Stimulated activated CD4-positive, alpha-beta T cell treated with anti-CD3 and anti-CD28 coated beads, Interleukin-12 subunit alpha, Interleukin-12 subunit beta, amount 100 ng/mL, for 24 hours (primary cell): ENCODE results near the gene CFAP300.

Experiments
- DNase-seq, 2 experiments: peaks; one replicate each; pipeline ENCODE4 v3.0.0-alpha.2; 2020; ENCODE audit warnings: low read depth in 2 of 2

The CFAP300 gene

DNA sequence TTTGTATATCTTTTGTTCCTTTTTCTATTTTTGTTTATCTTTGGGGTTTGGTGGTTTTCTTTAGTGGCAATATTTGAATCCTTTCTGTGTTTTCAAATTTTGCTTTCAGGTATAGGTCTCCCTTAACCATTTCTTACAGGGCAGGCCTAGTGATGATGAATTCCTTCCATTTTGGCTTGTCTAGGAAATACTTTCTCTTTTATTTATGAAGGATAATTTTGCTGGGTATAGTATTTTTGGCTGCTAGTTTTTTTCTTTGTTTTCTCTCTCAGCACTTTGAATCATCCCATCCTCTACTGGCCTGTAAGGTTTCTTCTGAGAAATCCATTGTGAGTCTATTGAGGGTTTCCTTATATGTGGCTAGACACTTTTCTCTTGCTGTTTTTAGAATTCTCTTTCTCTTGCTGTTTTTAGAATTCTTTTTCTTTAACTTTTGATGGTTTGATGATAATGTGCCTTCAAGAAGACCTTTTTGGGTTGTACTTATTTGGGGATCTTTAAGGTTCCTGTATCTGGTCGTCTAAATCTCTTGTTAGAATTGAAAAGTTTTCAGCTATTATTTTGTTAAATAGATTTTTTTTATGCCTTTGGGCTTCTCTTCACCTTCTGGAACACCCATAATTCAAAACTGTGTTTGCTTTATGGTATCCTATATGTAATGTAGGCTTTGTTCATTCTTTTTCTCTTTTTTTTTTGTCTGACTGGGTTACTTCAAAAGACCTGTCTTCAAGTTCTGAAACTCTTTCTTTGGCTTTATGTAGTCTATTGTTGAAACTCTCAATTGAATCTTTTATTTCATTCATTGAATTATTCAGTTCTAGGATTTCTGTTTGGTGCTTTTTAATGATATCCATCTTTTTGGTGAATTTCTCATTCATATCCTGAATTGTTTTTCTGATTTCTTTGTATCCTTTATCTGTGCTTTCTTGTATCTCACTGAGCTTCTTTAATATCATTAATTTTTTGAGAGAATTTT lies 24.5 kb downstream of the CFAP300 start:
- DNase-seq = no peak

DNA sequence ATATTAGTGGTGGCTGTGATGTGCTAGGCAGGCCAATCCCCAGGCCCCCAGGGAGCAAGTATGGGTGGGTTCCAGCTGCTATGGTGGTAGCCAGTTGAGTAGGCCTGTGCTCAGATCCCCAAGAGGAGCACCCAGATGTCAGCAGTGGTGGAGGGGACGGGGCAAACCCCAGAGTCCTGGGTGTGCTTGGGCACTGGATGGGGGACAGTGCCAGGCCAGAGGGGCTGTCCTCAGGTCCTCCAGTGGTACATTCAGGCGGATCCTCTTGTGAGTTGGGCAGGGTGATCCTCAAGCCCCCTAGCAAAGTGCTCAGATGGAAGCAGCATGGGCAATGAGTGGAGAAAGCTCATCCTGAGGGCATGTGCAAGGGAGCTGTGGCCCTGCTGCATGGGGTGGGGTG lies 26.0 kb downstream of the CFAP300 start:
- no peak for DNase-seq

DNA sequence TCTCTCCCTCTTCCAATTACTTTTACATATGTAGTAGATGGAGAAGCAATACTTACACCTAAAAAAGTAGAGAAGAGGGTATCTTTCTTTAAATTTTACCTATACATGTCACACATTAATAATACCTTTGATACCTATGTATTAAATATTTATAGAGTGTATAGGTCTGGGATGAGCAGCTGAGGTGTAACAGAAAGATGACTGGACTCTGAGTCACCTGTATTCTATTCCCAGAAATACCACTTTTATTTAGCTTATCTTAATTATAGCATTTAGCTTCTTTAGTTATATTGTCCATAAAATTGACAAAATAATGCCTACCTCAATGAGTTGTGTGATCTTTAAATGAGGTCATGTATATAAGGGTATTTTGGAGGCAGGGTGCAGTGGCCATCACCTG lies 32.4 kb downstream of the CFAP300 start:
- DNase-seq = no peak

DNA sequence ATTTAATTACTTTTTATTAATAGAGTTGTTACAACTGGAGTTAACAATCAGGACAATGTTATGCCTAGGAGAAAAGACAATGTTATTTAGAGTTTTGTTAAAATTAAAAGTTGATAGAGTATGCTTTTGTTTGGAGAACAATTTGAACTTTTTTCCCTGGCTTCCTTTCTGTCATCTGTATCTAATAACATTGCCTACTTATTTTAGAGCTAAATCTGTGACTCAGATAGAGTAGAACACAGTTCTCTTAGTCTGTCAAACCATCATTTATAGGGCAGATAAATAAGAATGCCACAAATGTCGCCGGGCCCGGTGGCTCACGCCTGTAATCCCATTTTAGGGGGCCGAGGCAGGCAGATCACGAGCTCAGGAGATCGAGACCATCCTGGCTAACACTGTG lies 34.1 kb downstream of the CFAP300 start:
- no peak for DNase-seq

DNA sequence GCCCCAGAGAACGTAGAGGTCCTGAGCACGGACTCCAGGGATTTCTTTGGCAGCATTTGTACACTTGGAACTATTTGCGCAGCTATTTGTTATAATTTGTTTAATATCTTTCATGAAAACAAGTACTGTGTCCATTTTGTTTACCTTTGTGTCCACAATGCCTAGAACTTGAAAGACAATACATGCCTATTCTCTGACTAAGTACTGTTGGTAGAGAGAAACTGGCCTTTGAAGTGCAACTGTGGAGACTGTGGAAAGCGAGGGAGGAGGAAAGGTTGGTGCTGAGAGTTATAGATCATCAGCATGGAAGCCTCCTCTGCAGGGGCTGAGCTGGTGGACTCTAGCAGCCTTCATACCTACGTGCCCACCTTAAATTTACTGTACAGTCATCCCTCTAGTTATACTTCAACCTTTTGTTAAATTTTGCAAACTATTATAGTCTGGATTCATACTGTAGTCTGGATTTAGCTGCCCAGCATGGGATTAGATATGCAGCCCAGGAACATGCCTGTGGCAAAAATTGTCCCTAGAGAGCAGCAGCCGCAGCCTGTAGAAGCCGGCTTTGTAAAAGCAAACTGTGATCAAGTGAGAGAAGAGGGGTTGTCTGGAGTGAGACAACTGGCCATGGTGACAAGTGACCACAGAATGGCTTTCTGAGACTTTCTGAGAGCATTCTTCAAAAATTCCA lies 38.8 kb downstream of the CFAP300 start:
- DNase-seq = no peak

DNA sequence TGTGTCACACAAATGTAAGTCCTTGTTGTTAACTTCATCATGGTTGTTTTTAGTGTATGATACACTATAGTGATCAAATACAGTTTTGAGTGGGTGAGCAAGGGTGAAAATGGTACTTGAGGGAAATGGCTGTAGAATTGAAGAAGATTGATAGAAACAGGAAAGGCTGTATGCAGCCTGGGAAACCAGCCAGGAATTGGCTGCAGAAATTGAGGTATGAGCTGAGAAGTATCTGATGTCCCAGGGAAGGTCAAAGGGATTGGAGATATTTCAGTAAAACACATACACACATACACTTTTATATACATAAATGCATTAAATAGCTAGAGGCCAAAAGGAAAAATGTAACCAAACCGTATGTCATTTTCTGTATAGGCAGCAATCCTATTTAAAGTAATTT lies 49.9 kb downstream of the CFAP300 start:
- no peak for DNase-seq

DNA sequence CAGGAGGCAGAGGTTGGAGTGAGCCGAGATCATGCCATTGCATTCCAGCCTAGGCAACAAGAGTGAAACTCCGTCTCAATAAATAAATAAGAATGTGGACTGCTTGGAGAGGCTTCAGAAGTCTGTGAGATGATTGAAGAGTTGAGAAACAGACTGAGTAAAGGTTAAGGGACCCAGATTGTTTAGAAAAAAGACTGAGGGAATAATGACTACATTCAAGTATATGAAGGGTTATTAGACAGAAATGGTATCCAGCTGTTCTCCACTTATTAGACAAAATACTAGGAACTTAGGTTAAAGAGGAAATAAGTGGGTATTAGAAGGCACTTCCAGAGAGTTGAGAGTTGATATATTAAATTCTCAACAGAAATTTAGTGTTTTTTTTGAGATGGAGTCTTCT lies 52.5 kb downstream of the CFAP300 start:
- no peak for DNase-seq

DNA sequence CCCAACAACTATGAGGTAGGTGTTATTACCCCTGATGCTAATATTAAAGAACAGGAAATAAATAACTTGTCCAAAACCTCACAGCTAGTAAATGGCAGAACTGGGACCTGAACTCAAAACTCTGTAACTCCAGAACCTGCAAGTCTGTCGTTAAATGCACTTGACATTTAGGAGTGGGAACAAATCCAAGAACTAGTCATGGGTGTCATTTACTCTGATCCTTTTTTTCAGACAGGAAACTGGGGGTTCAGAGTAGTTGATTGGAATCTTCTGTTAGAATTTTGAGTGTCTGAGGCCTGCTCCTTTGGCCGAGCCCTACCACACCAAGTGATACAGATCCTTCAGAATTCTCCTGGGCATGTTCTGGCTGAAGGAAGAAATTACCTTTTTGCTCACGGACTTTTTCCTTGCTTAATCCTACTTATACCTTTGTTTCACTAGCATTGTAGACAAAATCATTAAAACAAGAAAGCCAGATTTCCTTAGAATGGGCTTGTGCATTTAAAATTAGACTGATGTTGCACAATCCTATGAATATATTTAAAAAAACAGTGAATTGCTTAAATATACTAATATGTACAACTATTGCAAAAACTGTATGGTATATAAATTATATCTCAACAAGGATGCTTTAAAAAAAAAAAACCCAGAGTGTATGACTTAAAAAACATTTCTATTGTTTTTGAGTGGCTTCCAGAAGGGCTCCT lies 61.6 kb downstream of the CFAP300 start:
- no peak for DNase-seq

DNA sequence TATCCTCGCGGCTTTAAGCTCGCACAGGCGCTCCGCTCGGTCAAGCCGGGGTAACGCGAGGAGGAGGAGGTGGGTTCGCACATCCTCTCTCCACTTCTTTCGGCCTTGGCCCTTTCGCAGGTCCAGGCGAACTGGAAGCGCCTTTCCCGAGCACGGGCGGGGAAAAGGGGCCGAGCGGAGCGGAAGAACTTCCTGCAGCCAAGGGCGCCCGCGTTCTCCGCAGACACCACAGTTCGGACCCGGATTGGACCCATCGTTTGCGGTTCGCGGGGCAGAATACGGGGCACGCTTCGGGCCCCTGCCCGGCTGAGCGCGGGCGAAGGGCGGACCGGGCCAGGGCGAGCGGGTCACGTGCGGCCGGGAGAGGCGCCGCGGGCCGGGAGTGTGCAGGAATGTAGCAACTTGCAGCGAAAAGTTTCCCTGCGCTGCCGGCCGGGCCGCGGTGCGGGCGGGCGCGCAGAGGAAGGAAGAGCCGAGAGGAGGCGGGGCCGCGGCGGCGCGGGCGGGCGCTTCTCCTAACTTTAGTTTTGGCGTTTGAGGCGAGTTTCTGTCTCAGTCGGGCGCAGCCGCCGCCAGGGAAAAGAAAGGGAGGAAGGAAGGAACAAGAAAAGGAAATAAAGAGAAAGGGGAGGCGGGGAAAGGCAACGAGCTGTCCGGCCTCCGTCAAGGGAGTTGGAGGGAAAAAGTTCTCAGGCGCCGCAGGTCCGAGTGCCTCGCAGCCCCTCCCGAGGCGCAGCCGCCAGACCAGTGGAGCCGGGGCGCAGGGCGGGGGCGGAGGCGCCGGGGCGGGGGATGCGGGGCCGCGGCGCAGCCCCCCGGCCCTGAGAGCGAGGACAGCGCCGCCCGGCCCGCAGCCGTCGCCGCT lies 62.9 kb downstream of the CFAP300 start, which contains the start of gene YAP1:
TSS of gene YAP1 (plus strand) at position 552 of the 865 bp plus-strand sequence. CDS start 402 bp downstream, outside the sequence.
- DNase-seq = peak; percentile 33 to 67

DNA sequence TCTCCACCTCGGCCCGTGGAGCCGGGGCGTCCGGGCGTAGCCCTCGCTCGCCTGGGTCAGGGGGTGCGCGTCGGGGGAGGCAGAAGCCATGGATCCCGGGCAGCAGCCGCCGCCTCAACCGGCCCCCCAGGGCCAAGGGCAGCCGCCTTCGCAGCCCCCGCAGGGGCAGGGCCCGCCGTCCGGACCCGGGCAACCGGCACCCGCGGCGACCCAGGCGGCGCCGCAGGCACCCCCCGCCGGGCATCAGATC lies 63.4 kb downstream of the CFAP300 start:
- no peak for DNase-seq

DNA sequence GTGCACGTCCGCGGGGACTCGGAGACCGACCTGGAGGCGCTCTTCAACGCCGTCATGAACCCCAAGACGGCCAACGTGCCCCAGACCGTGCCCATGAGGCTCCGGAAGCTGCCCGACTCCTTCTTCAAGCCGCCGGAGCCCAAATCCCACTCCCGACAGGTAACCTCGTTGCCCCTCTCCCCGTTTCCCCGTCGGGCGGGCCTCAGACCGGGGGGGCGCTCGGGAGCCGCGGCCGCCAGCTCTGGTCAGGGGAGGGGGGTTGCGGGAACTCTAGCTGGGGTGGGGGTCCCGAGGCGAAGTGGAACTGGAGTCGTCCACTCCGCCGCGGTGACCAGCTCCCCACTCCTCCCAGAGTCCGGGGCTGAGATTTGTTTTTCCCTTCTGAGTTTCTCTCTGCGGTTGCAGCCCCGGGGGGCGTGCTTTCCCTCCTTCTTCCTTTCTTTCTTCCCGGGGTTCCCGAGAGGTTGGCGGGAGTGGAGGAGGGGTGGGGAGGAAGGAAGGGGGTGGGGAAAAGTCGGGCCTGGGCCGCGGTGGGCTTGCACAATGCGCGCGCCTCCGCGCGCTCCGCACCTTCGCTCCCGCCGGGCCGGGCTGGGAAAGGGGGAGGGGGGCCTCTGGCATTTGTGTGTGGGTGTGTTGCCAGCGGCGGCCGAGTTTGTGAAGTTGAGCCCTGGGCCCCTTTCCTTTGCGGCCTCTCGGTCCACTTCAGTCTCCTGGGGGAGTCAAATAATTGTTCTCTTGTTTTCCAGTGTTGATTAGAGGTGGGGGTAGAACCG lies 64.0 kb downstream of the CFAP300 start:
- no peak for DNase-seq

DNA sequence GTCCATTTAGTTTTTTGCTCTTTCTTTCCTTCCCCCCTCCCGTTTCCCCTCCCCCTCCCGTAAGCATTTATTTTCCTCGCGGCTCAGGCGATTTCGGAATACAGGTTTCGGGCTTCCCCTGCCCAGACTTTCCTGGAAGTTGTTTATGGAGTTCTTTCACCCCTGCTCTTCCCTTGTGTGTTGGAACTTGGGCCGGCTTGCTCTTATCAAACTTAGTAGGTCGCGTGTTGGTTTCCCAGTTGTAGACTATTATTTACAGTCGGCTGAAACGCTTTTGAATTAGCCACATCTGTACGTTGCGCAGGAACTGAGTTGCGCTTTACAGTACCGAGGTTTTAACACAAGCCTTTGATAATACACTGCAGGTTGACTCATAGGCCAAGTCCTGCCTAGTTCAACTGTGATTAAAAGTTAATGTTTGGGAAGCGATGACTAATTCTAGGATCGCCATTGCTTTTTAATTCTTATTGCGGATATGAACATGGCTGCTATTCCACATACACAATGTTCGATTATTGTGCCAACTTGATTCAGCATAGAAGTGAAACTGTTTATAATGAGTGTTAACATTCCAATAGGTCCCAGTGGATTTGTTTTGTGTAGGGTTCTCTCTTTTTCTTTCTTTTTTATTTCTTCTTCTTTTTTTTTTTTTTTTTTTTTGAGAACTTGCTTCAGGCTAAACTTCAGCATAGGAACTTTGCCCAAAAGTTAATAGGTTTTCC lies 64.7 kb downstream of the CFAP300 start:
- DNase-seq = no peak

DNA sequence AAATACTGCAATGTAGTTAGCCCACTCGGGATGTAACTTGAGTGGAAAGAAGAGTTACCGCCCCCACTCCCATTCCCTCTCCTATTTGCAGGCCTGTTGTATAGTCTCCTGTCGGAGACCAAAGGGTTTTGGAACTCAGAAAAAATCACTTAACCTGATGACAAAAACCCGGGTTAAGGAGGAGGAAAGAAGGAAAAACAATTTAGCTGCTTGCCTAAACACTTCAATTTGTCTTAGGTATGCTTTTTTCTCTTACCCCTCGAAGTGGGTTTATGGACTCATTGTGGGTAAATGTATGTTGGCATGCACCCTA lies 65.2 kb downstream of the CFAP300 start:
- no peak for DNase-seq

DNA sequence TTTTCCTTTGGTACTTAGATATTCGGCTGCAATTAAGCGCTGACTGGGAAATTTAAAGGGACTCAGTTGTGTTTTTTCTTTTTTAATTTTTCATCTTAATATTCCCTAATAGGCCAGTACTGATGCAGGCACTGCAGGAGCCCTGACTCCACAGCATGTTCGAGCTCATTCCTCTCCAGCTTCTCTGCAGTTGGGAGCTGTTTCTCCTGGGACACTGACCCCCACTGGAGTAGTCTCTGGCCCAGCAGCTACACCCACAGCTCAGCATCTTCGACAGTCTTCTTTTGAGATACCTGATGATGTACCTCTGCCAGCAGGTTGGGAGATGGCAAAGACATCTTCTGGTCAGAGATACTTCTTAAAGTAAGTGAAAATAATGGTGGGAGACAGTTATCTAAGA lies 66.8 kb downstream of the CFAP300 start:
- no peak for DNase-seq

DNA sequence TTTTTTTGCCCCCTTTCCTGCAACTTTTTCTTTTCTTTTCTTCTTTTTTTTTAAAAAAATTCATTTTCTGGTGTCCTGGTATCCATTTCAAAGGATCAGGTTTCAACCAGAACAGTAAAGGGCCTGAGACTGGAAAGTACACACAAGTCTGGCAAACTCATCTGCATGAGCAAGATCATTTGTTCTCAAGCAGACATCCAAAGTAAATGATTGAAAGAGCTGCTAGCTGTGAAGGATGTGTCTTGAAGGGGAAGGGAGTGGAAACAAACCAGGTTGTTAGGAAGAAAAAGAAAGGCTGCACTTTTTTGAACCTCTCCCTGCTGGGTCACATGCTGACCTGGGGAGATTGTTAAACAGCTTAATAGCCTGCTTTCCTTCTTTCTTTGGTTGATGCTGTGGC lies 68.3 kb downstream of the CFAP300 start:
- no peak for DNase-seq

DNA sequence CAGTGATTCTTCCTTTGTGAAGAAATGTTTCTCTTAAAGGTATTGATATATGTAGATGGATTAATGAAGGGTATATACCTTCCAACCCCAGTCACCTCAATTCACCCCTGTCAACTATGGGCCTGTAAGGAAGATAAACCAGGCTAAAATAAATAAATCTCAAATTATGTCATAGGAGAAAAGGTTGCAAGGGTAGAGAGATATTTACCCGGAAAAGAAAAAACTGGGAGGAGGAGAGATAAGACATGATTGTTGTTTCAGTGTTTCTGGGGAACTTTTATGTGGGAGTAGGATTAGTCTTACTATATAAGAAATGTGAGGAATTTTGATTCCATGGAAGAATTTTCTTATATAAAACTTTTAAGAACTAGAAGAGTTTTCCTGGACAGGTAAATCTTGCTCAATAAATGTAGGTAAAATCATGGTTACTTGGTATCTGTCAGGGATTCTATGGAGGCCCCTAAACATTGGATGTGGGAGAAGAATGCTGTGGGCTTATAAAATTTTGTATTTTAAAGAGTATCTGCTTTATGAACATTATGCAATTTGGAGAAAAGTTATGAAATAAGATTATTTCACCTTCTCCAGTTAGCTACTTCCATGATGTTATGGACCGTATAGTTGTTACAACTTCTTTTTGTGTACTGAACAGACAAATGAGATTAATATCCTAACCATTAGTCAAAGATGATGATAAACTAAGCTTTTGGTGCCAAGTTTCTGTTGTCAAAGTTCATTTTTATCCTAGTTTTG lies 69.4 kb downstream of the CFAP300 start:
- no peak for DNase-seq

DNA sequence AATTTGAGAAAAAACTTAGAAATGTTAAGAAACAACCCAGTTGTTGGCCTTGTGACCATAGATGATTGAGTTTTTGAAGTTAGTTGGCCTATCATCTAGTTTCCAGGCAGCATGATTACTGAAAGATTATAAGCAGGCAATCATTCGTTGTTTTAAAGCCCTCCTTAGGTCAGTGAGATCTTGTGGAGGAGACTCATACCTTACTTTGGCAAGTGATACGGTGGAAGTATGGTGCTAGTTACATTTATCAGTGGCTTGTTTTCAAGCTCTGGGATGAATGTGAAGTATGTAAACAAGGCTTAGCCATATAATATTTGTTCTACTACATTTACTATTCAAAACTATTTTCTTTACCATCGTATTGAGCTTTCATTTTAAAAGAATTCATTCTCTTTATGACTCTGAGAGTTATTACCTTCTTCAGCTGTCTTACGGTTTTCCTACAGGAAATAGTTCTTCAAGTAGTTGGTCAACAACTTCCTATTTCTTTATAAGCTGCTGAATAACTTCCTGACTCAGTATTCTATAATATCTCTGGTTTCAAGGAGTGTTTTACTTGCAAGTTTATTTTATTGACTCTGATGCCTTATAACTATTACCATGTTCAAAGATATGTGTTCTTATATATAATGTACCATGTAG lies 70.4 kb downstream of the CFAP300 start:
- DNase-seq = no peak

DNA sequence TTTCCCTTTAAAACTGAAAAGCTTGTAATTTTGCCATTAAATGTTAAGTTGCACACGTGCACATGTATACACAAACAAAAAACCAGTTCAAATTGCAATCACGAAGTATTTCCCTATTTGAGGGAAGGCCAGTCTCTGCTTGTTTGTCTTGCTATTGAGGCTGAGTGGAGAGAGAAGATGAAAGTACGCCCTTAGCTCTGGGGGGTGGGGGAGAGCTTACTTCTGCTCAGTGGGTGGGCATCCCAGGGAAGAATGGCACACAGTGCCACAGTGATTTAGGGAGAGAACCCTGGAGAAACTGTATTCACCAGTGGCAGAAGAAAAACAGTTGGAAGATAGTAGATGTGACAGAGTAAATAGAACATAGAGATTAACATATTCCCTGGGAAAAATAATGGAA lies 71.7 kb downstream of the CFAP300 start:
- no peak for DNase-seq

DNA sequence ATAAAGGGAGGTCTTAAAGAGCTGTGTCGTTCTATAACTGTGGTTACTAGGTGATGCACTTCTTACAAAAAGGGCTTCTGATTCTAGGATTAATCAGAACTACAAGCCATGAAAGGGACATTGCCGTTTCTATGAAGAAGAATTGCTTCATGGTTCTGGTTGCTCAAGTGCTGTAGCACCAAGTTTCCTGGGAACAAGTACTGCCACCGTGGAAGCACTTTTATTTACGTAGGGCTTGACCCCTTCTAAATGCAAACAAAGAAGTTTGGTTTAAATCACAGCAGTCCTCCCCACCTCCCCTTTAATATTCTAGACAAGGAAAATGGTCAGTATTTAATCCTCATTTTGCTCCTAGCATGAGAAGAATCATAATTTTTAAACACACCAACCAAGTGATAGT lies 72.8 kb downstream of the CFAP300 start:
- DNase-seq = no peak
